ENCODE data around the gene C1orf226. TPM values are rescaled to one million over a fixed set of nuclear protein-coding genes. Genes with fewer than 3 reads are reported as not detected.
"Not testable (repeated sequence)": the region's sequence is repeated elsewhere in the genome, so short reads cannot be mapped to it uniquely, and the experiment has no call there.

The C1orf226 gene
- total and polyA plus RNA-seq, 7 donors, result 0.10 to 1.1 (median 0.28) TPM

DNA sequence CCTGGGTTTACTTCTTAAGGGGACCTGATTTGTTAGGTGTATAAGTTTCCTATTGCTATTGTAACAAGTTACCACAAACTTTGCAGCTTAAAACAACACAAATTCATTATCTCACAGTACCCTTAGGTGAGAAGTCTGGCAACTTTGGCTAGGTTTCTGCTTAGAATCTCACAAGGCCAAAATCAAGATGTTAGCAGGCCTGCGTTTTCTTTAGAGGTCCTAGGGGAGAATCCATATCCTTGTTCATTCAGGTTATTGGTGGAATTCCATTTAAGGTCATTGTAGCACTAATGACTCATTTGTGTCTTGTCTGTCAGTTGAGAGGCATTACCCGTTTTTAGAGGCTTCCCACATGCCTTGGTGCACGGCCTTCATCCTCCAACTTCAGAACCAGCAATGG lies 38.6 kb downstream of the C1orf226 start:
- H3K4me1 ChIP-seq, result no peaks in the 10 kb centered on the region
- TF ChIP-seq CTCF (IDR thresholded peaks at IDR 0.05), result no peak
- ATAC-seq (no peak), DNase-seq (no peak)
- 78 to 84% (median 83%) methylated on average over 3 of the region's 3 CpGs for WGBS, 3 donors
- intact Hi-C loops (cut with DNase I), result no loop called here
- H3K9me3 ChIP-seq, result no peaks in the 10 kb centered on the region
- H3K27ac ChIP-seq, result no peak overlapping the region
- peaks cover 0 to 4% (median 0%) of the 10 kb centered on the region in 3 donors for H3K27me3 ChIP-seq (ENCODE audit: insufficient read depth in 3 of 3, low read length in 2 of 3)
- no peak overlapping the region for H3K4me3 ChIP-seq
- H3K36me3 ChIP-seq (ENCODE audit: insufficient read depth in 1 of 2, low read depth in 1 of 2), result no peaks in the 10 kb centered on the region

DNA sequence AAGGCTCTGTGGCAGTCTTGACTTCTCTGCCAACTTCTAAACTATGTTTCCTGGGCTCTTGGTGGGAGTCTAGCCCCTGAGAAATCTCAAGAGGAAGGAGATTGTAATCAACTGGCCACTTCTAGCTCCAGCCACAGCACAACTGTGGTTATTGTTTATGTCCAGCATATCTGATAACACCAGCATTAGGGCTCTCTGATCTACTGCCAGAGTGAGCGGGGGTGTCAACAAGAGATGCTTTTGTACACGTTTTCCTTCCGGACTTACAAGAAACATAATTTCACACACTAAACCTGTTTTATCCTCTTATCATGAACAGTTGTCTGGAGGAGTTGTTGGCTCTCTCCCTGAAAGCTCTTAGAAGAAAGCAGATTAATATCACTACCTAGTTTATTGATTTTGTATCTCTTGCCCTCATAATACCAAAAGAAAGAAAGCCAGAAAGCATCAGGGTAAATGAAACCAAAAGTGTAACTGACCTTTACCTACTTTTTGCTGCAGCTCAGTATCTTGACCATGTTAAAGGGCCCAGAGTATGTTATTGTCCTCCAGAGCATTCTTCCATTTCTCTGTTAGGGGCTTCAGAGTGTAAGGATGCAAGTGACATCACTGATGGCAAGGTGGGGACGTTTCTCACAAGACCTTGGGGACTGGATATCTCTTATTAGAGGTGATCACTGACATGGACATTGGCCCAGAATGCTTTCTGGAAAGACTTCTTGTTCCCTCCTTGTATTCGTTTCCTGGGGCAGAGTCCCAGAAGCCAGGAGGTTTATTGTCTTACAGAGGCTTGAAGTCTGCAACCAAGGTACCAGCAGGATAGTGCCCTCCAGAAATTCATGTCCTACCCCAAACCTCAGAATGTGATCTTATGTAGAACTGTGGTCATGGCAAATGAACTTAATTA lies 40.0 kb downstream of the C1orf226 start:
- no peak overlapping the region for H3K4me3 ChIP-seq
- intact Hi-C loops (cut with DNase I), result no loop called here
- no peaks in the 10 kb centered on the region for H3K36me3 ChIP-seq (ENCODE audit: insufficient read depth in 1 of 2, low read depth in 1 of 2)
- H3K27ac ChIP-seq, result no peak overlapping the region
- H3K4me1 ChIP-seq, result no peaks in the 10 kb centered on the region
- H3K27me3 ChIP-seq (ENCODE audit: insufficient read depth in 3 of 3, low read length in 2 of 3), result peaks cover 0 to 4% (median 0%) of the 10 kb centered on the region in 3 donors
- H3K9me3 ChIP-seq, result no peaks in the 10 kb centered on the region
- DNase-seq, result no peak
- WGBS, 3 donors, result 32 to 56% (median 40%) methylated on average over 5 of the region's 5 CpGs
- TF ChIP-seq CTCF (IDR thresholded peaks at IDR 0.05), result no peak
- ATAC-seq, result no peak

- intact Hi-C loops (cut with DNase I), result no loop called here
- Histone ChIP-seq H3K4me3 (no peak overlapping the region), H3K27ac (no peak overlapping the region), H3K9me3 (no peaks in the 10 kb centered on the region), H3K36me3 (ENCODE audit: insufficient read depth in 1 of 2, low read depth in 1 of 2) (no peaks in the 10 kb centered on the region), H3K27me3 (ENCODE audit: insufficient read depth in 3 of 3, low read length in 2 of 3) (peaks cover 0 to 4% (median 0%) of the 10 kb centered on the region in 3 donors), H3K4me1 (no peaks in the 10 kb centered on the region)
- no peak for DNase-seq
- TF ChIP-seq CTCF (IDR thresholded peaks at IDR 0.05), result no peak
- no peak for ATAC-seq
- 82 to 88% (median 87%) methylated on average over 10 of the region's 10 CpGs for WGBS, 3 donors
Observed at GRCh38 chr1:162422662-162423375, 41.3 kb downstream of the C1orf226 start.

- Histone ChIP-seq H3K36me3 (ENCODE audit: insufficient read depth in 1 of 2, low read depth in 1 of 2) (no peaks in the 10 kb centered on the region), H3K4me1 (no peaks in the 10 kb centered on the region), H3K27ac (no peak overlapping the region), H3K9me3 (no peaks in the 10 kb centered on the region), H3K27me3 (ENCODE audit: insufficient read depth in 3 of 3, low read length in 2 of 3) (no peaks in the 10 kb centered on the region), H3K4me3 (no peak overlapping the region)
- intact Hi-C loops (cut with DNase I), result no loop called here
- TF ChIP-seq CTCF (IDR thresholded peaks at IDR 0.05), result no peak
- DNase-seq, result no peak
- no peak for ATAC-seq
- 88 to 90% (median 88%) methylated on average over 4 of the region's 4 CpGs for WGBS, 3 donors
Observed at GRCh38 chr1:162430583-162430982, 49.1 kb downstream of the C1orf226 start.

- H3K4me3 ChIP-seq; H3K27ac ChIP-seq; H3K4me1 ChIP-seq; H3K27me3 ChIP-seq (ENCODE audit: insufficient read depth in 3 of 3, low read length in 2 of 3); H3K9me3 ChIP-seq; intact Hi-C loops (cut with DNase I); DNase-seq; H3K36me3 ChIP-seq (ENCODE audit: insufficient read depth in 1 of 2, low read depth in 1 of 2); ATAC-seq: not testable (repeated sequence)
- WGBS, 3 donors, result 79 to 90% (median 83%) methylated on average over 29 to 40 of the region's 47 CpGs
Observed at GRCh38 chr1:162432977-162433713, 51.6 kb downstream of the C1orf226 start.
